HG03378 (cell line): Measurements from ENCODE around the gene PCDH9.
"Not testable (repeated sequence)": the region's sequence is repeated elsewhere in the genome, so short reads cannot be mapped to it uniquely, and the experiment has no call there.

ENCODE experiments used
- ATAC-seq: cut with Tn5 transposase; IDR thresholded peaks from one replicate; pipeline ENCODE4 v1.9.1; 2021; ENCODE audit warnings: mild to moderate bottlenecking, moderate library complexity; ENCODE audit not compliant: unreplicated experiment

Gene PCDH9

GRCh38 chr13:66927562-66927961 is 302.6 kb downstream of the PCDH9 start:
- ATAC-seq, result no peak

- no peak for ATAC-seq
These were observed 303.1 kb downstream of the PCDH9 start for GRCh38 chr13:66926851-66927524.

GRCh38 chr13:66926200-66926850 is 303.8 kb downstream of the PCDH9 start:
- no peak for ATAC-seq

- no peak for ATAC-seq
These were observed 307.7 kb downstream of the PCDH9 start for GRCh38 chr13:66922444-66922843.

GRCh38 chr13:66921437-66921836 is 308.7 kb downstream of the PCDH9 start:
- ATAC-seq, result no peak

- no peak for ATAC-seq
These were observed 314.4 kb downstream of the PCDH9 start for GRCh38 chr13:66915596-66916185.

- ATAC-seq, result no peak
These were observed 316.0 kb downstream of the PCDH9 start for GRCh38 chr13:66914155-66914554.

GRCh38 chr13:66911411-66911939 is 318.7 kb downstream of the PCDH9 start:
- ATAC-seq, result no peak

- no peak for ATAC-seq
These were observed 330.2 kb downstream of the PCDH9 start for GRCh38 chr13:66899955-66900354.

GRCh38 chr13:66896933-66897332 is 333.2 kb downstream of the PCDH9 start:
- no peak for ATAC-seq

GRCh38 chr13:66895780-66896179 is 334.4 kb downstream of the PCDH9 start:
- no peak for ATAC-seq

GRCh38 chr13:66895320-66895719 is 334.8 kb downstream of the PCDH9 start:
- ATAC-seq, result no peak

GRCh38 chr13:66888698-66889097 is 341.4 kb downstream of the PCDH9 start:
- no peak for ATAC-seq

- ATAC-seq, result peak; percentile 92
These were observed 343.0 kb downstream of the PCDH9 start for GRCh38 chr13:66887088-66887487.

GRCh38 chr13:66886264-66886663 is 343.9 kb downstream of the PCDH9 start:
- ATAC-seq, result no peak

- not testable (repeated sequence) for ATAC-seq
These were observed 349.0 kb downstream of the PCDH9 start for GRCh38 chr13:66881170-66881569.

GRCh38 chr13:66879988-66880387 is 350.1 kb downstream of the PCDH9 start:
- ATAC-seq, result no peak

- ATAC-seq, result no peak
These were observed 354.9 kb downstream of the PCDH9 start for GRCh38 chr13:66875264-66875663.

GRCh38 chr13:66864627-66865026 is 365.5 kb downstream of the PCDH9 start:
- ATAC-seq, result no peak

GRCh38 chr13:66860878-66861417 is 369.2 kb downstream of the PCDH9 start:
- no peak for ATAC-seq

GRCh38 chr13:66859934-66860877 is 369.9 kb downstream of the PCDH9 start:
- ATAC-seq, result no peak
